GM18502 (cell line): Measurements from ENCODE around the gene PAH.

Experiments used
- ATAC-seq: cut with Tn5 transposase; IDR thresholded peaks from one replicate; pipeline ENCODE4 v1.9.1; 2021; ENCODE audit warnings: mild to moderate bottlenecking; ENCODE audit not compliant: unreplicated experiment, poor library complexity

Gene PAH

DNA sequence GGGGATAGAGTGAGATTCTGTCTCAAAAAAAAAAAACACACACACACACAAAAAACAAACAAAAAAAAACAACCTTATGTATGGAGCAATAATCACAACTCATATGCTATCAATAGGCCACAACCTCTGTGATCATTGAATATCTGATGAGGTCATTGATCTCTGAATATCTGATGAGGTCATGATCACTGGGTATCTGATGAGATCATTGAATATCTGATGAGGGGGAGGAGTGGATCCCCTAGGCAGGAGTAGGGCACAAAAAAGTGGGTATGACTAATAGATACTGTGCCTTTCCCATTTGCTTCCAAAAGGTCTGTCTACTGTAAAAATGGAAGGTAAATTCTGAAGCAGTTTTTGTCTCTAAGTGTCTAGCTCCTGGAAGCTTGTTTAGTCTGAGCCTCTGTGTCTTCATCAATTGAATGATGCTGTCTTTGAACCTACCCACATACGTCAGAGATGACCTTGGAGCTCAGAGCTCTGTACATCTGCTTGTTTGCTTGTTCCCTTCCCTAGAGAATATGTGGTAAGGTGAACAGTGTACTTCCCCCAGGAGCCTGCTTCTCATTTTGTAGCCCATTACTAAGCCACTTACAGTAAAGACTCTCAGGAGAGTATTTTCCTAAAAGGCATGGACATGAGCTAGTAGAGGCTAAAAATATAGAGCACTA, 13.6 kb downstream of the PAH start:
- no peak for ATAC-seq

DNA sequence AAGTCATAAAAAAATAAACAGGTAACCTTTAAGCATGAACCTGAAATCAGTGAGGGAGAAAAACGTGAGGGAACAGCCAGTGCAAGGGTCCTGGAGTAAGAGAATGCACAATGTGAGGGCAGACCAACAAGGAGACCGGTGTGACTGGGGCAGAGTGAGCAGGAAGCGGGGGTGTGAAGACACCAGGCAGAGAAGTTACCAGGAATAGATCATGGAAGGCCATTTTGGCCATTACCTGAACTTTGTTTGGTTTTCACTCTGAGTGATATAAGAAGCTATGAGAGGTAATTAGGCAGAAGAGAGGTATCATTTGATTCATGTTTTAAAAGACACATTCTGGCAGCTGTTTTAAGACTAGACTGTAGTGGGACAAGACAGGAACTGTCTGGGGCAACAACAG, 15.0 kb downstream of the PAH start:
- no peak for ATAC-seq

DNA sequence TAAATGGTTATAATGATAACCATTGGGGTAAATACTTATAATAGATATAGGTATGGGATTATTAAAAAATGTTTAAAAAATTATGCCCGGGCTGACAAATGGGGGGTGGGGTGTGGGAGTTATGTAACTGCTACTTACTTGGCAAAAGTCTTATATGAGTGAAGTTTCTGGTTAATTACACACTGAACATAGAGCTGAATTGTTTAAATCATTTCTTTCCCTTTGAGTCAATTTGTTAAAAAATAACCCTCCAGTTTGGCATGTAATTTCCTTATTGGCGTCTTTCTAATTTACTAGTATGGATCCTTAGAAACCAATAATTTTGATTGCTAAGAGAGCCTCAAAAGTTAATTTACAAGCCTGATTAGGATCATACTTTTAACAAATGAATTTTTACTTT, 16.7 kb downstream of the PAH start:
- ATAC-seq: no peak

DNA sequence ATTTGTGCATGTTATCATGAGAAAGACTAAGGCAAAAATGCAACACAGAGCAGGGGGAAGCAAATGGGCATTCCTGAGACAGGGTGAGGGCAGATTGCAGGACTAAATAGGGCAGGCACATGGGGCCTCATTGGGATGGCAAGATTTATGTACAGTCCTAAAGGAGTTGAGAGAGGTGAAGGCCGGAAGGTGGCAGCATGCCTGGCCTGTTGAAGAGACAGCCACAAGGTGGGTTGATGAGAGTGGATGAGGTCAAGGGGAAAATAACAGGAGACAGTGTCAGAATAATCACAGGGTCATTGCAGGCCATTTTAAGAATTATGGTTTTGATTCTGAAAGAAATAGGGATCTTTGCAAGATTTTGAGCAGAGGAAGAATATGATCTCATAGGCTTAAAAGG, 21.0 kb downstream of the PAH start:
- no peak for ATAC-seq

DNA sequence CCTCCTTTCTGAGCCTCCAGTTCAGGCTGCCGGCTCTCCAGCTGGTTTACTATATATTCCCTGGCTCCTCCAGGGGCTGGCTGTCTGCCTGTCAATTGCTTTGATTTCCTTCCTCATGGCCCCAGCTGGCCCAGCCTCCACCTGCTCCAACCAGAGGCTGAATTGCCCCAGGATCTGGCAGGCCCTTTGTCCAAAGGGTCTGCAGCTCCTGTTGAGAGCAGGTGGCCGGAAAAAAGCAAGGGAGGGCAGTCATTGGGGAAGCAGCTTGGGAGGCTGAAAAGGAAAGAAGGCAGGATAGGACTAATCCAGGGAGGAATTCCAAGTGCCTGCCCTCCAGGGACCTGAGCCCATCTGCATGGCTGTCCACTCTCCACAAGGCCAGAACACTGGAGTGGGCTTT, 25.3 kb downstream of the PAH start:
- ATAC-seq: no peak

DNA sequence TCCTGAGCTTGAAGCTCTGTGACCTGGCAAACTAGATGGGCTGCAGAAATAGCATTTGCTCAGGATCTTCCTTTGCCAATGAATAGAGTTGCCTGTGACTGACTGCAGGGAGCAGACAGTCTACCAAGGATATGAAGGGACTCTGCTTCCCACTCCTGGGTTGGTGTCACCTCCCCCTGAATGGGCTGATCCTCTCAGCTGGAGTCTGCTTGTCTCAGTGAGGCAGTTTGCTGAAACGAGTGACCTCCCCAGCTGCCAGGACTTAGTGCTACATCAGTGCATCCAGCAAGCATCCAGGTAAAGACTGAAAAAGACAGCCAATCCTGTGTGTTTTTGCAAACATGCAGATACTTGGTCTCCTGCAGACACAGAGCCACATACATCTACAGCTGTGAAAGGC, 28.5 kb downstream of the PAH start:
- no peak for ATAC-seq

DNA sequence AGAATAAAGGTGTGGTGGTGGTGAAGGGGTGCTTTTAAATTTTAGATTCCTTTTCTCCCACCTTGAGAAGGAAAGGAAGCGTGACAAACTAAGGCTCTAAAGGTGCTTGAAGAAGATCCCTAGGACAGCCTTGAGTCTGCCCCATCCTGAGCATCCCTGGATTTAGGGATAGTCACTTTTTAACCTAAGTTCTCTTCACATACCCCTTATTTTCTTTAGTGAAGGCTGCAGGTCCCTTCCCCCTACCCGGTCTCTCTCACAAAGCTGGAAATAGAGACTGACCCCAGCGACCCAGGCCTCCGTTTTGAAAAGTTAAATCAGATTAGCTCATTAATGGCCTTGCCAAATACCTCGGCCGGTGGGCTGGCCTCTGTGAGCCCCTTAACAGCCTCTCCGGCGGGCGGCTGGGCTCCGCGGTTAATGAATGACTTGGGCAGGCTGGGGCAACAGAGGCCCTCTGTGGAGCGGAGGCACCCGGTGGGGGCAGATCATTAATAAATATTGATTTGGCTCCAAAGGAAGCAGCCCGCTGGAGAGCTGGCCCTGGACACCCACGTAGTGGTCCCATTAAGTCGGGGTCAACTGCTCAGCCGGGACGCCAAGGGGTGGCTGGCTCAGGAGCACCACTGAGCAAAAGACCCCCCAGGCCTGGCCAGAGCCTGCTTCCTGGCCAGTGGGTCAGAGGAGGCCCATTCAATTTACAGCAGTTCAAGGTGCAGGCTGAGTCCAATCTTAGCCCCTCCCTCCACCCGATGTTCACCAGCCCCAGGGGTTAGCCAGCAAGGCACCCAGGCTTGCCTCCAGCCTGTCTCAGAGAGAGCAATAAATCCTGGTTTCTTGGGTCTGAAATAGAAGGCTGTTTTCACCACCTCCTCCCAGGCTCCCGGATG, 31.8 kb downstream of the PAH start:
- ATAC-seq: no peak

DNA sequence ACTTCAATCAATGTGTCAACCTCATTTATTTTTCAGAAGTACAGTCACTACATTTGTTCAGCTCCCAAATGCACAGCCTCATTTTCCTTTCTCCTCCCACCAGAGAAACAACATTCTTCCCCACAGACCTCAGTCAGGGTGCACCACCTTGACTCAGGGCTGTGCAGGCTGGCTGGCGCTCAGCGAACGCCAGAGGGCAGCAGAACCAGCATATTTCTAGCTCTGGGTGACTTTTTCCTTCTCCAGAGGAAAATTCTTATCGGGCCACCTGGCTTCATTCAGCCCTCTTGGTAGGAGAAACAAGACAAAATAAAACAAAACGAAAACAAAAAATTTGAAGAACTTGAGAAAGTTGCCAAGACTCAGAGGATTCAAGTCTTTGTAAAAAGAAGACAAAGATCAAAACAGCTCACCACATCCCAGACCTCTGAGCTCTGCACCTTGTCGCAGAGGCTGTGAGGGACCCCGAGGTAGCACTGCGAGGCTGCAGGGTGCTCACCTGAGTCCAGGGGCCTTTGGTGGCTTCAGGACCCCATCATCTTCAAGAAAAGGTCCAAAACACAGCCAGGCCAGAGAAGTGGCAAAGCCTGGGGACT, 33.7 kb downstream of the PAH start:
- ATAC-seq: no peak

DNA sequence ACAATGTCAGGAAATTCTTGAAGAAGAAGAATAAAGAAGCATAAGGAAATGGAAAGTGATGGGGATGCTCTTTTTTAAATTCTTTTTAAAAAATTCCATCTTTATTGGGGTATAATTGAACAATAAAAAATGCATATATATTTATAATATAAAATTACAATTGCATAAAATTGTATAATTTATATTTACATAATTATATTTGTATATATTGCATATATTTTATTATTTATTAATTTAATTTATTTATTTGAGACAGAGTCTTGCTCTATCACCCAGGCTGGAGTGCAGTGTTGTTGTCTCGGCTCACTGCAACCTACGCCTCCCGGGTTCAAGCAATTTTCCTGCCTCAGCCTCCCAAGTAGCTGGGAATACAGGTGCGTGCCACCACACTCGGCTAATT, 36.3 kb downstream of the PAH start:
- no peak for ATAC-seq

DNA sequence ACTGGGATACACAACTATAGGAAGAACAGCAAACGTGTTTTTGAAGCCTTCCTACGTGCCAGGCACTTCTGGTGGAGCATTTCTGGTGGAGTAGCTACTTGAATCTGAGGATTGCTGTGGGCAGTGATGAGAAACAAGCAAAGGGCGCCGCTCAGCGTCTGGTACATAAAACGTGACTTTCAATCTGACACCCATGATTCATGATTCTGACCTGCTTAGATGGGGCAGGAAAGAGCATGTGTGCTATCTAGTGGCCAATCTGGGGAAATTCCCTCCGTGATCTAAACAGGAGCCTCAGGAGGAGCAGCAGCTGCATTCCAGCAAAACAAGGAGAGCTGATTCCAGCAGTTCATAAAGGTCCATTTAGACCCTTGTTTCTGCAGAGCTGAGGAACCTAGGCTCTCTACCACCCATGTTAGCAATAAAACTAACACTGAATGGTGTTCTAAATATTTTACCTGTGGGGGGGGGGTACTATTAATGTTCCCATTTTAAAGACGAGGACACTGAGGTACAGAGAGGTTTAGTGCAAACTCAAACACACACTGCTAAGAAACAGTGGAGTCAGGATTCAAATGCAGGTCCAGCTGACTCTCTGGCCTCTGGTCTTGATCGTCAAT, 37.8 kb downstream of the PAH start:
- peak; percentile 70 for ATAC-seq

DNA sequence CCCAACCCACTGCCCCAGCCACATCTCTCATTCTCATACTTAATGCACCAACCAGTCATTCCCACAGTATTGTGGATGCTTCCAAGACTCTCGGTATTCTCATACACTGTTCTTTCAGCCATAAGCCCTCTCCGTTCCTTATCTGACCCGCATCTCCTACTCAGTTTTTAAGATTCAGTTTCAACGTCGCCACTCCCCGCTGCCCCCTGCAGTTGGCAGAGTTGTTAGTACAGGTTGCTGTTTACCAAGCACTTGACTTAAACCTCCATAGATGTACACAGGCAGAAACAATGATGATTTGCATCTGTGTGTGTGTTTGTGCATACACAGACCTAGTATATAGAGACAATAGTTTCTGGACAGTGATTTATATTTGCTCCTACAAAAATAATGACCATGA, 40.2 kb downstream of the PAH start:
- no peak for ATAC-seq

DNA sequence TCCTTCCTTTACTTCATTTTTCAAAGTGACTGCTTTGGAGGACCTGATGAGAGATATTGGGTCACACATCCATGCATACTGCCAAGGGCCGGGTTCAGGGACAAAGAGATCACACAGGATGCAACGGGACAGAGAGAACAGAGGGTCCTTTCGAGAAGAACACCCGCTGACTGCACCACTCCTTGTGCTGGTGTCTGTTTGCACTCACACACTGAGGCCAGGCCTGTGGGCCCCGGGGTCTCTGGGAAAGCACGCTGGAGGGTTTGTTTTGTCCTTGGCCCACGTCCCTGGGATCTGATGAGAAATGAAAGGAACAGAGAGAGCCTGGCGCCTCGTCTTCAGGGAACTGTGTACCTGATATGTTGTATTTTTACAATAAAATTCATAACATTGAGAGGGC, 42.2 kb downstream of the PAH start:
- no peak for ATAC-seq

DNA sequence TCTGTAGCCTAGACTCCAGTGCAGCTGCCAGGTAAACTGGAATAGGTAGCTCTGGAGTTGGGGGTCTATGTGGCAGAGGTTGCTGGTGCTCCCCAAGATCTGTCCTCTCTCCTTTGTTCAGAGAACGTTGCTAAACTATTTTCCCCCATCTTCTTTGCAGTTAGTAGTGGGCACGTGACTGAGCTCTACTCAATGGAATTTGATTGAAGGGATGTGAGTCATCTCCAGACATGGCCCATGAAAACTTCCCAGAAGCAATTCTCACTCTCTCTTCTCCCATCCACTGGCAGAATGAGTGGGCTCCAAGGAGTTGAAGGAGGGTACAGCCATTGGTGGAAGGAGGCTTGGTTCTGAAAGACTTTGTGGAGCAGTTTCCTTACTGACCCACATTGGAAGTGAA, 44.0 kb downstream of the PAH start:
- no peak for ATAC-seq

DNA sequence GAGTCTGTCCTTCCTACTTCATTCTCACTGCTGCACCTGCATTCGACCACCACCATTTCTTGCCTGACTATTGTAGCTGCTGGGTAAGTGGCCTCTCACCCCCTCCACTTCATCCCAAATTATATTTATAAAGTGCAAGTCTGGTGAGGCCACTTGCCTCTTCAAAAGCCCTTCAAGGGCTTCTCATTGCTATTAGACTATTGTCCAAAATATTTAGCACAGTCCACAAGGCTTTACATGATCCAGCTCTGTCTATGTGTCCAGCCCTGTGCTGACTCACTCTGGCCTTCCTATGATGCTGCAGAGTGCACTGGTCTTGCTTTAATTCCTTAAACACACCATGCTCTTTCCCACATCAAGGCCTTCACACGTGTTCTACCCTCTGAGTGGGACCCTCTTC, 46.0 kb downstream of the PAH start:
- ATAC-seq: no peak

DNA sequence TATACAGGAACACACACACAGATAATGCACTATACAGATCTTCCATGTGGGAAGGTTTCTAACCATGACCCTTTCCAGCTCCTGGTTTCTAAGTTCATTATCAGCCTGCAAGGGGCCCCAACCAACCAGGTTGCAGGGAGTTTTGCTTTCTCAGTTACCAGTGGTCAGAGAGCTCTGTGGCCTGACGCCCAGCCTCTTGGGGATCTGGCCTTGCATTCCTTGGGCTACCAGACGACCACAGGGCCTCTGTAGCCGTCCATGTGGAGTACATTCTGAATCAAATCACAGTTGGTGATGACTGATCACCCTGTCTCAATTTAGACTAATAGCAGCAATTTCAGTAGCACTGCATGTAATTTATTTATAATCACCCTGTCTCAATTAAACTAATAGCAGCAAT, 47.5 kb downstream of the PAH start:
- ATAC-seq: no peak

DNA sequence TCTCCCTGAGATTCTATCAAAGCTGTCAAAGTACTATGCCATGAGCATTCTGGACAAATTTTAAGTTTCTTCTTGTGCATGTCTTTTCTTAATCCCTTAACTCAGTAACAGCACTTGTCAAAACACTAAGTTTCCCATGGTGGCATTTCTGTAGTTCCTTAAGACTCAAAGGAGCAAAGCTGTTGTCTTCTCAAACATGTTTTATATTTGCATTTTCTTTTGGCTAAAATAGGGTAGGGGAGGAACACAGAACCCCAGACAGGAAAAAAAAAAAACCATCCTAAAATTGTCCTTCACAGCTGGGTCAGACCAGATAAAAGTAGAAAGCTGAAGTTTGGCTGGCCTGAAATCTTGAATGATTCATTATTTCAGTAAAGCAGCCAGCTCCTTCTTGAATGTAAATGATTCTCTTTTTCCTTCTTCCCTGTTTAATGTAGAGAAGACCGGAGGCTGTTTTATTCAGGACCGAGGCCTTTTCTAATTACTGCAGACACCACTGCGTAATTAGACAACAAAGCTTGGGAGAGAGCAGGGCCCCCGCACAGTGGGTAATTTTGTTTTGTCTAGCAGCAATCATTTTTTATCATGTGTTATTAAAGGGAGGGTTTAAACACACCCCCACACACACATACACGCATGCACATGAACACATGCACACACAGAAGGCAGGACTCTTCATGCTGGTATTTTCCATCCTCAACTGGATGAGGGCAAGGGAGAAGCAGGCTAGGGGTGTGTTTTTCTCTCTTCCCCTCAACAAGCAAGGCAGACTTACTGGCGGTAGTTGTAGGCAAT, 51.0 kb downstream of the PAH start:
- no peak for ATAC-seq

DNA sequence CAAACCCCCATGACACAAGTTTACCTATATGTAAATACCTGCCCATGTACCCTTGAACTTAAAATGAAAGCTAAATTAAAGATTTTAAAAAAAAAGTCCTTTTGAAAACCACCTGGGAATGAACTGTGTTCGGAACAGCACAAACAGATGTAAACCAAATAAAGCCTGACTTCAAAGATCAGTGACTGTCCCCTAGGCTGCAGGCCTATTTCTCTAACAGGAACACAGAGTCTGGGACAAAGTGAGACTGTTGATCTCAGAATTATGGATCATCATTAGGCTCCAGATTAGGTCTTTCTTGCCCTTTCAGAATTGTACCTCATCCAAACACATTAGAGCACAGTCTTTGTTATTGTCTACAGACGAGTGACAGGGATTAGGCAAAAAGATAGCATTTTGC, 54.6 kb downstream of the PAH start:
- ATAC-seq: no peak

DNA sequence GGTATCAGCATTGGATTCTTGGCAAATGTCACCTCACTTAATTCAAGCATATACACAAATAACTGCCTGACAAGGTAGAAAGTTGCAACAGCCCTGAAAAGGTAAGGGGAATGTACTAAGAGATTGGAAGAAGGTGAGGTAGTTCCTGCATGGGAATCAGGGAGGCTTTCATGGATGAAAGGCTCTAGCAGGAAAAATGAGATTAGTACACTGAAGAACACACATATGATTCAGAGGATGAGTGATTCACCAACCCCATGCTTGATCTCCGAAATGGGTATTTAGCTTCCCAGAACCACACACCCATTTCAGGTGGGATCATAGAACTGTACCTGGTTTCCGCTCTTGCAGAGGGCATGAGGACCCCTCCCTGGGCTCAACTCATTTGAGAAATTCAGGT, 65.8 kb downstream of the PAH start:
- ATAC-seq: no peak

DNA sequence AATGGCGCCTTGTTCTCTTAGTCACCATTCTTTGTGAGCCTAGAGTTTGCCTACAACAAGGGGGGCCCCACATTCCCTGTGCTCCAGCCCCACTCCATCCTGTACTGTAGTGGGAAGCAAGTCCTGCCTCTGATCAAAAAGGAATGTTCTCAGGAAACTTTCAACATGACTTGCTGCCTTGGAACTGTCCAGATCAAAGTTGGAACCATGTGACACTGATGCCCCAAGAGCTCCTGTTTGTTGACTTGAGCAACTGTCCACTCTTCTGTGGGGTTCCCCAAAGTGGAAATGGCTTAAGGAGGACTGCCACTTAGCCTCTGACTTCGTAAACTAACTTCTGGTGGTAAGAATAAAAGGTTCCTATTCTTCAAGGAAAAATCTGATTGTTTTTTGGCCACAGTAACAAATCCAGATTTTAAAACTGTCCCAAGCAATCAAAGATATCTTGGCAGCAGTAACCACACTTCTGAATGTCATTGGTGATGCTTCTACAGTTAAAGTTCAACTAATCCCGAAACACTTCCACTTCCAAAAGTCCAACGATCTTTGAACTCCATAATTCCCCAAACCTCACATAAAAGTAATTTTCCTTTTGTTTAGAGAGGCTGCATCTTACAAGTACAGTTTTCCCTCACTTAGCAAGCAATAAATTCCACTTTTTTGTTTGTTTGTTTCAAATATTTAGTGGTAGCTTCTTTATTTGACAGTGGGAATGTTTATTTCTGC, 67.2 kb downstream of the PAH start:
- no peak for ATAC-seq

DNA sequence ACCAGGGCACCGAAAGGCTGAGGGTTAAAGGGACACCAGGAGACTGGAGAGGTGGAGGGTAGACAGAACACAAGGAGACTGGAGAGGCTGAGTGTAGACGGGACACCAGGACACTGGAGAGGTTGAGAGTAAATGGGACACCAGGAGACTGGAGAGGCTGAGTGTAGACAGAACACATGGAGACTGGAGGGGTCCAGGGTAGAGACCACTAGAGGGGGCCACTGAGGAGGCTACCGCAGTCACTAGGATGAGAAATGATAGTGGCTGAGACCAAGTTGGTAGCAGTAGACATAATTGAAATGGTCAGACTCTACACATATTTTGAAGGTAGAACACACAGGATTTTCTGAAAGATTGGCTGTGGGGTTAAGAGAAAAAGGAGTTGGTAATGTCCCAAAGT, 68.2 kb downstream of the PAH start:
- no peak for ATAC-seq
